Stimulated activated CD4-positive, alpha-beta T cell treated with anti-CD3 and anti-CD28 coated beads, Interleukin-12 subunit alpha, Interleukin-12 subunit beta, amount 100 ng/mL, for 4 hours (primary cell): ENCODE results near the gene METTL14.

ENCODE experiments used
- DNase-seq: peaks from one replicate; pipeline ENCODE4 v3.0.0-alpha.2; 2020

METTL14 gene

DNA sequence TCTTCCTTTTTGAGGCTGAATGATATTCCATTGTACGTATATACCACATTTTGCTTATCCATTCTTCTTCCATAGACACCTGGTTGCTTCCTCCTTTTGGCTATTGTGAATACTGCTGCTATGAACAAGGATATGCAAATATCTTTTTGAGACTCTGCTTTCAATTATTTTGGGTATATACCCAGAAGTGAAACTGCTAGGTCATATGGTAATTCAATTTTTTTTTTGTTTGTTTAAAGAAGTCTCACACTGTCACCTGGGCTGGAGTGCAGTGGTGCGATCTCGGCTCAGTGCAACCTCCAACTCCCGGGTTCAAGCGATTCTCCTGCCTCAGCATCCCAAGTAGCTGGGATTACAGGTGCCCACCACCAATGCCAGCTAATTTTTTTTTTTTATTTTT lies 75.3 kb downstream of the METTL14 start:
- no peak for DNase-seq

DNA sequence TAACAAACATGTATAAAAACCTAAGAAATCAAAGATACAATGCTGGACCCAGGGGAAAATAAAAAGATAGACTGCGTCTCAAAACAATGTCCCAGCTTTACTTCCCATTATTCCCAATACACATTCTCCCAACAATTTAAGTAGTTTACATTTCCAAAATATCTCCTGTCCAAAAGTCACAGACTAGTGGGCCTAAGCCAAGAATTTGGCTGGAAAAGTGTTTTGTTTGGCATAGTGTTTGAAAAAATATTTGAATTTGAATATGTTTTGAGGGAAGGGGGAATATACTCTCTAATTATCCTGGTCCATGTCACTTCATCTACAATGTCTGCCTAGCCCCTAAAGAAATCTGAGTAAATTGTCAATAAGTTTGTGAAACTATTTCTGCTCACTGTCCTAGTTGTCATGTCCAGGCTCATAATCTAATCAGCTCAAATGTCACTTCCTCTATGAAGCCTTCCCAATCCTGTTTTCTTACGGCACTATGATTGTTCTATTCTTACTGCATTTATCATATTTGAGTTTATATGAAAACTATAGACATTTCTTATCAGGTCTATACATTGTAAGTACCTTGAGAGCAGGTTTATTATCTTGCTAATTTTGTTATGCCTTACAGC lies 76.3 kb downstream of the METTL14 start:
- DNase-seq: no peak

- no peak for DNase-seq
Measured at GRCh38 chr4:118762155-118762554, 77.0 kb downstream of the METTL14 start.

GRCh38 chr4:118762730-118763477 lies 77.7 kb downstream of the METTL14 start:
- no peak for DNase-seq
